ENCODE results near the gene USP43.
"Not testable (repeated sequence)": the region's sequence is repeated elsewhere in the genome, so short reads cannot be mapped to it uniquely, and the experiment has no call there.

Gene USP43

DNA sequence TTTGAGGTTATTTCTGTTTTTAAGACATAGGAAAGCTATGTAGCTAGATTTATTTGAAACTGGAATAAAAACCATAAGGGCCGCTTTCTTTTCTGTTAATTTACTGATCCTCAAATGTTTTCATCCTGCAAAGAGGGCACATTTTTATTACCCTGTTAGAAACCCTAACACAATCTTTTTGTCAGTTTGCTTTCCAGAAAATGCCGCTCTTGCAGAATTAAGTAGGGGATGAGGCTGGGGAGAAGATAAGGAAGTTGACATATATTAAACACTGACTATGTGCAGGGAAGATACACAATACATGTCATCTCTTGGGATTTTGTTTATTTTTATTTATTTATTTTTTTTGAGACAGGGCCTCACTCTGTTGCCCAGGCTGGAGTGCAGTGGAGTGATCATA, 15.7 kb downstream of the USP43 start:
- no peak for DNase-seq (ENCODE audit: low read depth)

DNA sequence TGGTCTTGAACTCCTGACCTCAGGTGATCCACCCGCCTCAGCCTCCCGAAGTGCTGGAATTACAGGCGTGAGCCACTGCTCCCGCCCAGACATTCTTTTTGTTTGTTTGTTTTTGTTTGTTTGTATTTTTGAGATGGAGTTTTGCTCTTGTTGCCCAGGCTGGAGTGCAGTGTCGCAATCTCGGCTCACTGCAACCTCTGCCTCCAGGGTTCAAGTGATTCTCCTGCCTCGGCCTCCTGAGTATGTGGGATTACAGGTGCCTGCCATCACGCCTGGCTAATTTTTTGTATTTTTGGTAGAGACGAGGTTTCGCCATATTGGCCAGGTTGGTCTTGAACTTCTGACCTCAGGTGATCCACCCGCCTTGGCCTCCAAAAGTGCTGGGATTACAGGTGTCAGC, 18.2 kb downstream of the USP43 start:
- not testable (repeated sequence) for DNase-seq (ENCODE audit: low read depth)

GRCh38 chr17:9666461-9667050, 21.2 kb downstream of the USP43 start:
- DNase-seq (ENCODE audit: low read depth), result no peak

GRCh38 chr17:9668517-9668916, 23.2 kb downstream of the USP43 start:
- no peak for DNase-seq (ENCODE audit: low read depth)

DNA sequence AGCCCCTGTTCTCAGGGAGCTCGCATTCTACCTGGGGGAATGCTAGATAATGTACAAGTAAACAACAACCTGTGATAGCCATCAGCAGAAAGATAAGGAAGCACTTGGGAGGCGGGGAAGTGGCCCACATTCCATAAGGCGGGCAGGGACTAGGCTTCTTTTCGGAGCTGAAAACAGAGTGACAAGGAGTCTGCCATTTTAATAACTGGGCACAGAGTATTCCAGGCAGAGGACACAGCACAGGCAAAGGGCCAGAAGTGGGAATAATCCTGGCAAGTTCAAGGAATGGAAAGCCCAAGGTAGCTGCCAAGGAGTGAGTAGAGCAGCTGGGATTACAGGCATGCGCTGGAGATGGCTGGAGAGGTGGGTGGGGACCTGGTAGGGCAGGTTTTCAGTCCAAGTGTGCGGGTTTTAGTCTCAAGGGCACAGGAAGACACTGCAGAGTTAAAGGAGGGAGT, 24.3 kb downstream of the USP43 start:
- DNase-seq (ENCODE audit: low read depth), result no peak

DNA sequence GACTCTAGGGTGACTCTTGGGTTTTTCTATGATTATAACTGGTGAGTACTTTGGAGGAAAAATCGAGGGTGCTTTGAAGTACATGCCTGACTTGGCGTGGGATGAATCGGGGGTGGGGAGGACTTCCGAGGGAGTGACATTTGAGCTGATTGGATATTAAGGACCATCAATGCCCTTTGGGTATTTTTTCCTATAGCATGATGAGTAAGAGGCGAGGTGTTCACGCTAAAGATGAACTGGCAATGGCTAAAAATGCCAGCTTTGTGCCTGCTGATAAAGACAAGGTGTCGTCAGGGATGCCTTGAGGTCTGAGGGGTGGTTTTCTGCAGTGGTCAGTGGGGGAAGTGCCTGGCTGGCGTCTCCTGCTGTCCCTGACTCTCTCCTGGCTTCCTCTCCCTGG, 25.3 kb downstream of the USP43 start:
- no peak for DNase-seq (ENCODE audit: low read depth)

DNA sequence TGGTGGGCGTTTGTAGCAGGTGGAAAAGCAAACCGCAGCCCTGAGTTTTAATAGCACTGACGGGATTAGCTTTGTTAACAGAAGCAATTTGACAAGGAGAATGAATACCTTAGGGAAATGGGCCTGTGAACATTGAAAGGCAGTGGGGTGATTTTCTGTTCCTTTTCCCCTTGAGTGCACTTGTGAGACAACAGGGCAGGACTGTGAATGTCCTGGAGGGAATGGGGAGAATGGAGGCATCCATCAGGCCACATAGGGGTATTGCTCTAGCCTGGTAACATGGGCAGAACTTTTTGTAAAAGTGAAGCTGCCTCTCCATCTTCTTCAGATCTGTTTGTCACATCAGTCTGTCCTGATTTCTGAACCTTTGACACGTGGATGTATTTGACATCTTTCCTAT, 26.2 kb downstream of the USP43 start:
- no peak for DNase-seq (ENCODE audit: low read depth)

DNA sequence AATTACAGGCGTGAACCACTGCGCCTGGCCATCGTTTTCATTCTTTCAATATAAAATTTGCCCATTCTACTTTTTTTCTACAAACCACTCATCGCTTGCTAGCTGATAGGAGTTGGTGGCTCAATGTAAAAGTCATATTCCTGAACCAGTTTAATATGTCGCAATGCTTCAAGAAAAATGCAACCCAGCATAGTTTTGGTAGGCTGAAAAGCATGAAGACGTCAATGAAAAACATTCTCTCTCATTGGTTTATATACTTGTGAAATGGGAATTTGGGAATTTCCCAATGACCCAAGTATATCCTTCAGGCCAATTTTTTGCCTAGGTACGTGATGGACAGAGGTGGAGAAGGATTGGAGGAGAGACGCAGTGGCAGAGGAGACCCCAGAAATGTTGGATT, 26.9 kb downstream of the USP43 start:
- no peak for DNase-seq (ENCODE audit: low read depth)

GRCh38 chr17:9672691-9673090, 27.4 kb downstream of the USP43 start:
- no peak for DNase-seq (ENCODE audit: low read depth)

DNA sequence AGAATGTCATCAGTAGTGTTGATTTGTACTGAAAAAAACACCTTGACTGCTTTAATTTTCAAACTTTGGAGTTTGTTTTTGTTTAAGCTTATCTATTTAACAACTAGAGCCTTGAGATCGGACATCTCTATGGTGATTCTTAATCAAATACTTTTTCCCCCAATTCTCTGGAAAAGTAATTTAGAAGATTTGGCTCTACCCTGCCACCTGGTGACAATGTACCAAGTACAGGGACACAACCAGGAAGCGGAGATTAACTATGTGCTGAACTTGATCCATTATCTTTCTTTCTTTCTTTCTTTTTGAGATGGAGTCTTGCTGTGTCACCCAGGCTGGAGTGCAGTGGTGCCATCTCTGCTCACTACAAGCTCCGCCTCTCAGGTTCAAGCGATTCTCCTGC, 30.8 kb downstream of the USP43 start:
- DNase-seq (ENCODE audit: low read depth), result no peak

- DNase-seq (ENCODE audit: low read depth), result no peak
Measured at GRCh38 chr17:9676820-9677310, 31.5 kb downstream of the USP43 start.

- DNase-seq (ENCODE audit: low read depth), result no peak
Measured at GRCh38 chr17:9677411-9677810, 32.1 kb downstream of the USP43 start.

- DNase-seq (ENCODE audit: low read depth), result no peak
Measured at GRCh38 chr17:9677896-9678295, 32.6 kb downstream of the USP43 start.

DNA sequence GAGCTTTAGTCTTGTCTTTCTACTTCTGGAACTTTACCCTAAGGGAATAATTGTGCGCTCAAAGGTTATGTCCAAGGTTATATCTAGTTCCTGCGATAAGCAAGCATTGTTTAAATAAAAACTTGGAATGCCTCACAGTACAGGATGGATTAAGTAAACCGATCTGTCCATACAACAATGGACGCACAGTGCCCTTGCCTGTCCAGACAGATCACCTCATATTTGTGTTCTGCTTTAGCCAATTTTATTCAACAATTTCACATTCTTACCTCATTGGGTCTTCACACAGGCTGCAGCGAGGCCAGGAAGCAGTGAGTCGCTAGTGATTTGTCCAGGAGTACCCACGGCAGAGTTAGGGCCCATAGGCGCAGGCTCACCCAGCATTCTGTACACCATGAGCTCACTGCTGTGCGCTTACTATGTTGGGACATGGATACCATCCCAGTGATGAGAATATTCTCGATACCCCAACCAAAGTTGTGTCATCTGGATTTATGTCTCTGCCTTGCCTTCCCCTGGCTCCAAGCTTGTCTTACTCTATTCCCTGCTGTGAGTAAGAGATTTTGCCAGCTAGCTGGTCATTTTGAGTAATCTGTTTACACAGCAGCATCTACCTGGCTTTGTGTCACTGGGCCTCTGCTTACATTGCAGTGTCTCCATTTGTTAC, 39.8 kb downstream of the USP43 start:
- no peak for DNase-seq (ENCODE audit: low read depth)

DNA sequence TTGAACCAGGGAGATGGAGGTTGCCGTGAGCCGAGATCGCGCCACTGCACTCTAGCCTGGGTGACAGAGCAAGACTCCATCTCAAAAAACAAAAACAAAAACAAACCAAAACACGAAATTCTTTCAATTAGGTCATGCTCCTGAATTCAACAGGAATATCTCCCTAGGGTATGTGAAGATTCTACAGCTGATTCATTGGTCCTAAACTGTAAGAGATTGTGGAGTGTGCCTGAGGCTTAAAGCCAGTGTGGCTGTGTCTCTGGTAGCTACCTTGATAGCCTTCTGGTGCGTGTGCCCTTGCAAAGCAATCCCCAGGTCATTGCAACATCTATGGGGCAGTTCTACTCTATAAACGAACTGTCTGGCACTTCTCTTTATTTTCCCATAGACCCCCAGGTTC, 48.4 kb downstream of the USP43 start:
- DNase-seq (ENCODE audit: low read depth), result no peak

DNA sequence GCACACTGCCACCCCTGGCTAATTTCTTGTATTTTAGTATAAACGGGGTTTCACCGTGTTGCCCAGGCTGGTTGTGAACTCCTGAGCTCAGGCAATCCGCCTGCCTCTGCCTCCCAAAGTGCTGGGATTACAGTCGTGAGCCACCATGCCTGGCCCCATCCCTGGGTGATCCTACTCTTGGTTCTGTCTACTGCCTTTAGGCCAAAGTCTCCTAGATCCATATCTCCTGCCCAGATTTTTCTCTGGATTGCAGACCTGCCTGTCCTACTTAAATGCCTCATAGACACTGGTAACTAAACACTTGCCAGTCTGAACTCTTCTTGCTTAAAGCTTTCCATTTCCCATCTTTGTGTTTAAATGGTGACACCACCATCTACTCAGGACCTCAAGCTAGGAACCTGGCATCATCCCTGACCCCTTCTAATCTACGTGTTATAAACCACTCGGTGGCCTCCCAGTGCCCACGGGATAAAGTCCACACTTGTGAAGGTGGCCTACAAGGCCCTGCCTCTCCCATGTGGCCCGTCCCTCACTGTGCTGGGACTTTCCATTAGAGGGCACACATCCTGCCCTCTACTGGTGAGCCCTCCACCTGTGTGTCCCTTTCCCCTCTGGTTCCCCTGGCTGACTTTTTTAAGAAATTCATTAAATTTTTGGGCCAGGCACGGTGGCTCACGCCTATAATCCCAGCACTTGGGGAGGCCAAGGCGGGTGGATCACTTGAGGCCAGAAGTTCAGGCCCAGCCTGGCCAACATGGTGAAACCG, 51.1 kb downstream of the USP43 start:
- DNase-seq (ENCODE audit: low read depth), result no peak

- DNase-seq (ENCODE audit: low read depth), result no peak
Measured at GRCh38 chr17:9700136-9700535, 54.8 kb downstream of the USP43 start.

GRCh38 chr17:9700754-9701476, 55.6 kb downstream of the USP43 start:
- no peak for DNase-seq (ENCODE audit: low read depth)

GRCh38 chr17:9702482-9702881, 57.2 kb downstream of the USP43 start:
- no peak for DNase-seq (ENCODE audit: low read depth)

DNA sequence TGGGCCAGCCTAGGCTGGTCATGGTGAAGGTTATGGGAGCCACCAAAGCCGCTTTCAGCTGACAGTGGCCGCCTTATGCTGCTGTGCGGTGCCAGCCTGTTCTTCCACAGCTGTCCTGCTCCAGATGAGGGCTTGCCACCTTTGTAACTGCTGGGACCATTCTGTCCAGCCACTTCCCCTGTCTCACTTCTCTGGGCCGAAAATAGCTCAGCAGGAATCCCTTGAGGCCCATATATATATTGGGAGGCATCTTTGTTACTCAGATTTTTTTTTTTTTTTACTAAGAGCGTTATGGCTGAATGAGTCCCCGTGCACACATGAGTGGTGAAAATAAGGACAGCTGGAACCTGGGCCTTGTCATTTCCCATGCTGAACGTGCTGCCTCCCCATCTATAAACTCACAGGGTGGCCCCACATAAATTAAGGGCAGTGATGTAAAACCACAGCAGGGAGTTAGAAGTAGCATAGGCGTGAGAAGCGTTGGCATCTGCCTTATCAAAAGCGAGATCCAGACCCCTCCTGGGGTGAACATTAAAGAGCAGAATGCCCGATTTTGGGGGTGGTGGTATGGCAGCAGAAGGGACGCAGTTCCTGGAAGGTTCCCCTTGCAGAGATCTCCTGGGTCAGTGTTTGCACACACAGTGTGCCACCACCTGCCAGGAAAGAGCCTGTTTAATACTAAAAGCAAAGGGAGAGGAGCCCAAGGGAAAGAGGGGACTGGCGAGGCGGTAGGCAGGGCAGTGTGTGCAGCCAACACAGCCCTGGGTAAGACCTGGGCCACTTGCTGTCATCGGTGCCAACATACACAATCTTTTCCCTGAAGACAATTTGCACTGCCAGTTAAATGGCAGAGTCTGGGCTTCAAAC, 57.8 kb downstream of the USP43 start:
- DNase-seq (ENCODE audit: low read depth), result no peak

GRCh38 chr17:9703781-9704082, 58.4 kb downstream of the USP43 start:
- DNase-seq (ENCODE audit: low read depth), result no peak

DNA sequence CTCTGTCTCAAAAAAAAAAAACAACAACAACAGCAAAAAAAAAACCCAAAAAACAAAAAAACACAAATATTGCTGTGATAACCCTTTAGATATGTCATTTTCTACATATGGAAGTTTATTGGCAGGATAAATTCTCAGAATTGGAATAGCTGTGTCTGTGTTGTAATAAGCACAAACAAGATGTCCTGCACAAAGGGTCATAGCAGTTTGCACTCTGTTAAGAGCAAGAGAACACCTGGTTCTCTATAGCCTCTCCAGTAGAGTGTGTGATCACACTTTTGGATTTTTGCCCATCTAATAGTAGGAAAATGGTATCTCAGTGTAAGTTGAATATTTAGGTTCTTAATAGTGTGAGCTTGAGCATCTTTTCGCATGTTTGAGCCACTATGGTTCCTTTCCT, 60.4 kb downstream of the USP43 start:
- no peak for DNase-seq (ENCODE audit: low read depth)

All from stimulated activated CD8-positive, alpha-beta memory T cell treated with anti-CD3 and anti-CD28 coated beads, Interleukin-12 subunit alpha, Interleukin-12 subunit beta, amount 100 ng/mL, for 1 hour (primary cell).